Central memory CD8-positive, alpha-beta T cell (primary cell): ENCODE results near the gene ITFG1.
"Not testable (repeated sequence)": the region's sequence is repeated elsewhere in the genome, so short reads cannot be mapped to it uniquely, and the experiment has no call there.

Experiments
- ATAC-seq: fragments of 150-1000 bp; cut with Tn5 transposase; replicated peaks from 2 replicates; pipeline ENCODE4 v1.10.0; 2022; ENCODE audit warnings: mild to moderate bottlenecking, moderate FRiP score, moderate number of reproducible peaks; ENCODE audit not compliant: poor library complexity, severe bottlenecking; ENCODE audit errors: extremely low read depth
- DNase-seq, 2 donors: peaks; one replicate each; pipeline ENCODE4 v3.0.0; 2021; ENCODE audit warnings: low spot score in 2 of 2
- H3K27ac Mint-ChIP-seq: one replicate; pipeline ENCODE4 v1.8.0; 2022; ENCODE audit warnings: low read depth, mild to moderate bottlenecking, moderate library complexity, mixed read lengths
- H3K27me3 Mint-ChIP-seq: one replicate; pipeline ENCODE4 v1.8.0; 2022; ENCODE audit warnings: mixed read lengths
- H3K36me3 Mint-ChIP-seq: one replicate; pipeline ENCODE4 v1.8.0; 2022; ENCODE audit warnings: mild to moderate bottlenecking, moderate library complexity, mixed read lengths; ENCODE audit not compliant: insufficient read depth
- H3K4me1 Mint-ChIP-seq: one replicate; pipeline ENCODE4 v1.8.0; 2022; ENCODE audit warnings: mixed read lengths
- H3K4me3 Mint-ChIP-seq: one replicate; pipeline ENCODE4 v1.8.0; 2022; ENCODE audit warnings: mild to moderate bottlenecking, moderate library complexity, mixed read lengths
- H3K9me3 Mint-ChIP-seq: one replicate; pipeline ENCODE4 v1.8.0; 2022; ENCODE audit warnings: mixed read lengths

ITFG1 gene

DNA sequence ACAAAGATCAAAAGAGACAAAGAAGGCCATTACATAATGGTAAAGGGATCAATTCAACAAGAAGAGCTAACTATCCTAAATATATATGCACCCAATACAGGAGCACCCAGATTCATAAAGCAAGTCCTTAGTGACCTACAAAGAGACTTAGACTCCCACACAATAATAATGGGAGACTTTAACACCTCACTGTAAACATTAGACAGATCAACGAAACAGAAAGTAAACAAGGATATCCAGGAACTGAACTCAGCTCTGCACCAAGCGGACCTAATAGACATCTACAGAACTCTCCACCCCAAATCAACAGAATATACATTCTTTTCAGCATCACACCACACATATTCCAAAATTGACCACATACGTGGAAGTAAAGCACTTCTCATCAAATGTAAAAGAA, 20.8 kb downstream of the ITFG1 start:
- ATAC-seq, H3K9me3 Mint-ChIP-seq, DNase-seq, H3K27ac Mint-ChIP-seq, H3K27me3 Mint-ChIP-seq, H3K36me3 Mint-ChIP-seq, H3K4me3 Mint-ChIP-seq: not testable (repeated sequence)
- H3K4me1 Mint-ChIP-seq = peaks cover 38% of the 10 kb centered on the region

DNA sequence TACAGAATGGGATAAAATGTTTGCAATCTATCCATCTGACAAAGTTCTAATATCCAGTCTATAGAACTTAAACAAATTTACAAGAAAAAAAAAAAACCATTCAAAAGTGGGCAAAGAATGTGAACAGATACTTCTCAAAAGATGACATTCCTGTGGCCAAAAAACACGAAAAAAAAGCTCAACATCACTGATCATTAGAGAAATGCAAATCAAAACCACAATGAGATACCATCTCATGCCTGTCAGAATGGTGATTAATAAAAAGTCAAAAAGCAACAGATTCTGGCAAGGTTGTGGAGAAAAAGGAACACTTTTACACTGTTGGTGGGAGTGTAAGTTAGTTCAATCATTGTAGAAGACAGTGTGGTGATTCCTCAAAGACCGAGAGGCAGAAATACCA, 26.6 kb downstream of the ITFG1 start:
- not testable (repeated sequence) for ATAC-seq, H3K36me3 Mint-ChIP-seq, H3K27ac Mint-ChIP-seq, H3K4me3 Mint-ChIP-seq, H3K27me3 Mint-ChIP-seq, DNase-seq, H3K9me3 Mint-ChIP-seq
- H3K4me1 Mint-ChIP-seq = peaks cover 22% of the 10 kb centered on the region

DNA sequence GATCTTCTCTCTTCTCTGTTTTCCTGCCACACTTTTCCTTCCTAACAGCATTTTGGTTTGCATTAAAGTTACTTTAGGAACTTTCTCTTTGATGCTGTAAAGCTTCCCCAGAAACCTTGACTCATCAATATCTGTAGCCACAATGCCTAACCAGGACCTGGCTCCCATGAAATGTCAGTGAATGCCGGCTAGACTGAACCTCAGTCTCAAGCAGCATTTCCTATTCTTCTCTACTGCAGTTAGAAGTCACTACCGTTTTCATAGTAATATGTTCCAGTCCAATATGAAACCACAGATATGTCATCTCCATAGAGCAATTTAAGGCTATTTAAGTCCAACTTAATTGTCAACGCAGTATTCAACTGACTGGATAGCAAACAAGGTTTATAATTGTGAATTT, 28.9 kb downstream of the ITFG1 start:
- no peak for ATAC-seq

DNA sequence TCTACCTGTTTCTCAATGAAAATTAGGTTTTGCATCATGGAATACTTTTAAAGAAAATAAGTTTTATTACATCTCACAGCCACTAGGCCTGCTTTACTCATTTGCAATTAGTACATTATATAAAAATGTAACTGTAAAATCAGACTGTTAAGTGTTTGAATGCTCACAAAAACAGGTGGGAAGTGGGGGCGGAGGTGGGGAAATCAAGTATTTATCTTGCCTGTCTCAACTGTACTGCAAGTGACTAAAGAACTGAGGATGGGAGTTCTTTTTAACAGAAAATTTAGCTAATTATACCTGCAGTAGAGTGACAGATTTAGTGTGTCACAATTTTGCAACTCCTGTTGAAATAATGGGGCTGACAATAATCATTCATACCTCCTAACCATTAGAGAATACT, 34.1 kb downstream of the ITFG1 start:
- no peak for DNase-seq
- ATAC-seq = no peak
- H3K27ac Mint-ChIP-seq = no peak overlapping the region
- H3K4me1 Mint-ChIP-seq = peaks cover 1% of the 10 kb centered on the region
- no peaks in the 10 kb centered on the region for H3K9me3 Mint-ChIP-seq
- H3K27me3 Mint-ChIP-seq = no peaks in the 10 kb centered on the region
- H3K36me3 Mint-ChIP-seq = peaks cover 17% of the 10 kb centered on the region
- H3K4me3 Mint-ChIP-seq = no peak overlapping the region

More for the DNA sequence above, 28.9 kb downstream of the ITFG1 start:
- H3K36me3 Mint-ChIP-seq = peaks cover 12% of the 10 kb centered on the region
- DNase-seq = no peak
- H3K9me3 Mint-ChIP-seq = no peaks in the 10 kb centered on the region
- no peak overlapping the region for H3K27ac Mint-ChIP-seq
- H3K4me3 Mint-ChIP-seq = no peak overlapping the region
- H3K4me1 Mint-ChIP-seq = peaks cover 16% of the 10 kb centered on the region
- H3K27me3 Mint-ChIP-seq = no peaks in the 10 kb centered on the region

DNA sequence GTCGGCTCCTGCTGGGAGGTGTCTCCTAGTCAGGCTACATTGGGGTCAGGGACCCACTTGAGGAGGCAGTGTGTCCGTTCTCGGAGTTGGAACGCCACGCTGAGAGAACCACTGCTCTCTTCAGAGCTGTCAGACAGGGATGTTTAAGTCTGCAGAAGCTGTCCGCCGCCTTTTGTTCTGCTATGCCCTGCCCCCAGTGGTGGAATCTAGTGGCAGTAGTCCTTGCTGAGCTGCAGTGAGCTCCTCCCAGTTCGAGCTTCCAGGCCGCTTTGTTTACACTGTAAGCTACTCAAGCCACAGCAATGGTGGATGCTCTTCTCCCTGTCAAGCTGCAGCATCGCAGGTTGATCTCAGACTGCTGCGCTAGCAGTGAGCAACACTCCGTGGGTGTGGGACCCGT, 36.0 kb downstream of the ITFG1 start:
- Mint-ChIP-seq H3K4me1 (no peaks in the 10 kb centered on the region), H3K36me3 (peaks cover 20% of the 10 kb centered on the region), H3K27me3 (no peaks in the 10 kb centered on the region), H3K4me3 (no peak overlapping the region), H3K9me3 (no peaks in the 10 kb centered on the region), H3K27ac (no peak overlapping the region)
- DNase-seq = no peak
- no peak for ATAC-seq

DNA sequence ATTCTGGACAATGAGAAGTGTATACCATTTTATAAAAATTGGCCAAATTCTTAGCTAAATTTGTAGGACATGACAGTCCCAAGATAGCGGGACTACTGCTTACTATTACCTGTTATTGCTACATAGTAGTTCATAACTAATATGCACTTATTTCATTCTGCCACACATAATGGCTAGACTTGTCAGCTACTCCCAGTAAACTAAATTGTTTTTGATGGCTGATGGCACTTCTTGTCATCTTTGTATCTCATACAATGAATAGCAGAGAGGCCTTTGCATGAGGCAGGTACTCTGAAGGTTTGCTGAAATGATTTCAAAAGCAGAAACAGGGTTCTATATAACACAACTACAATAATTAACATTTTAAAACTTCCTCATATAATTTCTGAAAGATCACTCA, 44.0 kb downstream of the ITFG1 start:
- H3K27me3 Mint-ChIP-seq = no peaks in the 10 kb centered on the region
- DNase-seq (no peak), ATAC-seq (no peak)
- H3K36me3 Mint-ChIP-seq = peaks cover 5% of the 10 kb centered on the region
- peaks cover 13% of the 10 kb centered on the region for H3K4me1 Mint-ChIP-seq
- no peak overlapping the region for H3K4me3 Mint-ChIP-seq
- no peaks in the 10 kb centered on the region for H3K9me3 Mint-ChIP-seq
- no peak overlapping the region for H3K27ac Mint-ChIP-seq

DNA sequence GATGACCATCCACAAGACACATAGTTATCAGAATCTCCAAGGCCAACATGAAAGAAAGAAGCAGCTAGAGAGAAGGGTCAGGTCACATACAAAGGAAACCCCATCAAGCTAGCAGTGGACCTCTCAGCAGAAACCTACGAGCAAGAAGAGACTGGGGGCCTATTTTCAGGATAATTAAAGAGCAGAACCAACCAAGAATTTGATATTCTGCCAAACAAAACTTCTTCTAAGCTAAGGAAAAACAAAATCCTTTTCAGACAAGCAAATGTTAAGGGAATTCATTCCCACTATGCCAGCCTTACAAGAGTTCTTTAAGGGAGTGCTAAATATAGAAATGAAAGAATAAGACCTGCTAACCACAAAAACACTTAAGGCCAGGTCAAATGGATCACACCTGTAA, 47.8 kb downstream of the ITFG1 start:
- no peak overlapping the region for H3K27ac Mint-ChIP-seq
- ATAC-seq (no peak), DNase-seq (no peak)
- no peak overlapping the region for H3K4me3 Mint-ChIP-seq
- no peaks in the 10 kb centered on the region for H3K9me3 Mint-ChIP-seq
- peaks cover 29% of the 10 kb centered on the region for H3K4me1 Mint-ChIP-seq
- H3K27me3 Mint-ChIP-seq = no peaks in the 10 kb centered on the region
- H3K36me3 Mint-ChIP-seq = no peaks in the 10 kb centered on the region

DNA sequence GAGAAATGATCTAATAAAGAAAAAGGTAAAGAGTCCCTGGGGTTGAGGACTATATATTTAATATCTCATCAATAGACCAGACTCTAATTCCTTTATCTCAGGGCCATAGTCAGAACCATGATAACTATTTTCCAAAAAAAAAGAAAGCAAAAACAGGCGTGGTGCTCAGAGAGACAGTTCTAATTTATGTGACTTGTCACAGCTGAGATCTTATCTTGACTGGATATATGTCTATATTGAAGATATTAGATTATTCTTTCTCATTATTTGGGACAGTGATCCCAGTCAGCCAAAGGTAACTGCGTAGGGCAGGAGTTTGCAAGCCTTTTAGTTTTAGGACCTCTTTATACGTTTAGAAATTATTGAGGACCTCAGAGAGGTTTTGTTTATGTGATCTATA, 52.4 kb downstream of the ITFG1 start:
- Mint-ChIP-seq H3K4me1 (peaks cover 36% of the 10 kb centered on the region), H3K27ac (no peak overlapping the region), H3K36me3 (no peaks in the 10 kb centered on the region), H3K4me3 (no peak overlapping the region), H3K27me3 (no peaks in the 10 kb centered on the region), H3K9me3 (no peaks in the 10 kb centered on the region)
- DNase-seq (no peak), ATAC-seq (no peak)

DNA sequence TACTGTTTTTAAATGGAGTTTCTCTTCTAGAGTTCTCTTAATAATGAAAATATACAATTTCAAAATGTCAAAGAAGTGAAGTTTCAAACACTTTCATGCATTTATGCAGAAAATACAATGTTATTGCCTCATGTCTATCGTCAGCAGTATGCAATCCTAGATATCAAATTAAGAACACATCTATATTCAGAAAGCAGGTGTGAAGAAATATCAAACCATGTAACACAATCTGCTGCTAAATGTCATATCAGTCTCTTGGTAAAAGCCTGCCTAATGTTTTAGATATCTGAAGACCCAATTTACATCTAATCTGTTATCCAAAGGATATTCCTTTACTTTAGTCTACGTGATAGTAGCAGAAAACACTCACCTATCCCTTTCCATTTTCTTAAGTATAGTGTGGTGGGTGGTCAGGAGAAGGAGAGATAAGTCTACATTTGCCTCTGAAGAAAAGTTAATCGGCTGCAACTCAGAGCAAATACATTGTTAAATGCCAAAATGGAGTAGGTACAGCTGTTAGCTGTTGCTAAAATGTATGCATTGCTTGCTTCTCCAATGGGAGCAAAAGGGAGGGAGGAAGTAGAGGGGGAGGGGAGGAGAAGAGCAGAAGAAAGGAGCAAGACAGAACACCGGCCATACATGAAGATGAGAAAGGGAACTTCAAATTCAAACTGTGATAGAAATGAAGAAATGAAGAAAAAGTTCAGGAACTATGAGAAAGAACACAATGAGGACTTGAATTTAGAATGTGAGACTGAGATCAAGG, 64.9 kb downstream of the ITFG1 start:
- no peak for ATAC-seq

DNA sequence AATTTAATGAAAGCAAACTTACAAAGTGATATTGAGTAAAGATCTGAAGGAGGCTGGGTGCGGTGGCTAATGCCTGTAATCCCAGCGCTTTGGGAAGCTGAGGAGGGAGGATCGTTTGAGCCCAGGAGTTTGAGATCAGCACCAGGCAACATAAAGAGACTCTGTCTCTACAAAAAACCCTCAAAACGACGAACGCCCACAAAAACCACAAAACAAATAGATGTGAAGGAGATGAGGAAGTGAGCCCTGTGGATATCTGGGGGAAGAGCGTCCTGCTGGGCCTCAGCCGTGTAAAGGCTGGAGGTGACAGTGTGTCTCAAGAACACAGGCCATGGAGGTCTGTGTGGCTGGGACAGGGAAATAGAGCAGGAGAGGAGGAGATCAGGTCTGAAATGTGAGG, 68.8 kb downstream of the ITFG1 start:
- Mint-ChIP-seq H3K27ac (peak overlapping the region; percentile 33), H3K36me3 (peaks cover 8% of the 10 kb centered on the region), H3K4me3 (no peak overlapping the region), H3K4me1 (peaks cover 26% of the 10 kb centered on the region), H3K9me3 (no peaks in the 10 kb centered on the region), H3K27me3 (no peaks in the 10 kb centered on the region)
- DNase-seq = no peak
- ATAC-seq = peak; percentile 14

More for the DNA sequence above, 64.9 kb downstream of the ITFG1 start:
- no peaks in the 10 kb centered on the region for H3K9me3 Mint-ChIP-seq
- H3K4me1 Mint-ChIP-seq = peaks cover 24% of the 10 kb centered on the region
- no peaks in the 10 kb centered on the region for H3K27me3 Mint-ChIP-seq
- H3K36me3 Mint-ChIP-seq = peaks cover 11% of the 10 kb centered on the region
- DNase-seq = no peak
- no peak overlapping the region for H3K27ac Mint-ChIP-seq
- no peak overlapping the region for H3K4me3 Mint-ChIP-seq

DNA sequence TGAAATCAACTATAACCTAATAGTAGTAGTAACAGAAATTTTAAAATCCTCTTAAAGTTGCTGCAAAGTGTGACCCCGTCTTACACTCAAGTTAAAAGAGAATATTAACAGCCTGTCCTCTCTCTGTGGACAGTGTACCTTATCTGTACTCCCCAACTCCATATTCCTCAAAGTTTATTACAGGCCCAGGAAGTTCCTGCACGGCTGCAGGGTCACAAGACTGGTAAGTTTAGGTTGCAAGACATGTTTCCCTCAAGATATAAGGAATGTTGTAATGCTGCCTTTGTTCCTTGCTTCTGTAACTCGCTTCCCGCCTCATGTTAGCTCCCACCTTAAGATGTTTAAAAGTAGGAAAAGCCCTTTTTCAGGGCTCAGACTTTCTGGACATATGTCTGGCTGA, 72.2 kb downstream of the ITFG1 start:
- no peaks in the 10 kb centered on the region for H3K9me3 Mint-ChIP-seq
- H3K27ac Mint-ChIP-seq = no peak overlapping the region
- no peaks in the 10 kb centered on the region for H3K27me3 Mint-ChIP-seq
- ATAC-seq (no peak), DNase-seq (no peak)
- H3K36me3 Mint-ChIP-seq = no peaks in the 10 kb centered on the region
- peaks cover 20% of the 10 kb centered on the region for H3K4me1 Mint-ChIP-seq
- no peak overlapping the region for H3K4me3 Mint-ChIP-seq

DNA sequence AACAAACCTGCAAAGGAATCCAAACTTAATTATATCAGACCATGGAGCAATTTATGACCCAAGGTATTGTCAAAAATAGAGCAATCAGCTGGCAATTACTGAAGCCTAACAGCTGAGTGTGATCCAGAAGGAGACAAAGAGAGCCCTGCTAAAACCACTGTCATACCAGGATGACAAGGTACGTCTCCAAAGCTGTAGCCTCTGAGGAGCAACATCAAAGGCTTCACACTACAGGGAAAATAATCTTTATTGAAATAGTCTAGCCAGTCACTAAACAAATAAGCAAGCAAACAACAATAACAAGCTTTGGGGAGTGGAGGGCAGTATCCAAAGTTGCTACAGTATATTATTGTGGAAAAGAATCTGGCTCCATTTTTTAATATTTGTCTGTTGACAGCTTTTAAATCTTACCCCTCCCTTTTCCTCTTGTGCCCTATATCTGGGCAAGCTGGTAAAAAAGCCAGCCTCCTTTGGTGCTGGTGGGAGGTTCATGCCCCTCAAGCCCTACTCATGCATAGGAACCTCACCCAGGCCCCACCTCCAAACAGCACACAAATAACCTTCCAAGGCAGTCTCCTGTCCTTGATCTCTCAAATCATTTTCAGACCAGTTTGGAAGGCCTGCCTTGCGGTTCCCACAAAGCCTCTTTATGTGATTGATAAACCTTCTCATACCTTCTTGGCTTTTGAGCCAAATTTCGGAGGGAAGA, 73.7 kb downstream of the ITFG1 start:
- H3K27me3 Mint-ChIP-seq = no peaks in the 10 kb centered on the region
- DNase-seq (no peak), ATAC-seq (no peak)
- peaks cover 11% of the 10 kb centered on the region for H3K4me1 Mint-ChIP-seq
- peaks cover 2% of the 10 kb centered on the region for H3K36me3 Mint-ChIP-seq
- H3K4me3 Mint-ChIP-seq = no peak overlapping the region
- H3K9me3 Mint-ChIP-seq = no peaks in the 10 kb centered on the region
- peak overlapping the region; percentile 71 for H3K27ac Mint-ChIP-seq

DNA sequence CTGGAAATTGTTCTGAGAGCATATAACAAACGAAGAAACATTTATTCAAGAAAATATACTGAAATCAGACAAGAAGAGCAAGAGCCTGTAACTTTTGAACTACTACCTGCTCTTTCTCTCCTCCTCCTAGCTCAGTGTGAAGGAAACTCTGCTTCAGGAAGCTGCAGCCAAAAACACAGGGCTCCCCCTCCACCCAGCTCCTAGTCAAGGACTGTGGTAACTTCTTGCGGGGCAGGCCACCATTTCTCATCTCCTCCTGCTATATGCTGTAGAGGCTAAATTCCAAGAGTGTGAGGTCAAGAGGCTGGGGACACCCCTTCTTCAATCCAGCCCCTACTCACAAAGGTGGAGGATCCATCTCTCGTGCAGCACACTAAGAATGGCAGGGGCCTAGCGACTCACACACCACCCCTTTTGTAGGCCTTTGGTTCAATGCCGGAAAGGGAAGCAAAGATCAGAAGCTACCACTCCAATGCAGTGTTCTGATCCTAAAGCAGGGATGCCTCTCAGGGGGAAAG, 74.6 kb downstream of the ITFG1 start:
- Mint-ChIP-seq H3K27me3 (no peaks in the 10 kb centered on the region), H3K9me3 (no peaks in the 10 kb centered on the region), H3K4me1 (peaks cover 7% of the 10 kb centered on the region), H3K27ac (peak overlapping the region; percentile 22), H3K36me3 (peaks cover 2% of the 10 kb centered on the region), H3K4me3 (no peak overlapping the region)
- no peak for ATAC-seq
- no peak for DNase-seq
